GM08714 (cell line): Measurements from ENCODE around the gene IGF1.
"Not testable (repeated sequence)": the region's sequence is repeated elsewhere in the genome, so short reads cannot be mapped to it uniquely, and the experiment has no call there.

Source experiments
- H3K4me3 ChIP-seq: fragments of 200-500 bp; sonication (Bioruptor generic); 2 replicates; pipeline ENCODE4 v1.5.1; 2014; ENCODE audit warnings: mild to moderate bottlenecking, low read length, inconsistent platforms
- ZNF274 ChIP-seq: IDR thresholded peaks from 2 replicates; pipeline ENCODE4 v1.6.1; 2012; ENCODE audit warnings: mild to moderate bottlenecking, low read depth, low read length

Gene IGF1

DNA sequence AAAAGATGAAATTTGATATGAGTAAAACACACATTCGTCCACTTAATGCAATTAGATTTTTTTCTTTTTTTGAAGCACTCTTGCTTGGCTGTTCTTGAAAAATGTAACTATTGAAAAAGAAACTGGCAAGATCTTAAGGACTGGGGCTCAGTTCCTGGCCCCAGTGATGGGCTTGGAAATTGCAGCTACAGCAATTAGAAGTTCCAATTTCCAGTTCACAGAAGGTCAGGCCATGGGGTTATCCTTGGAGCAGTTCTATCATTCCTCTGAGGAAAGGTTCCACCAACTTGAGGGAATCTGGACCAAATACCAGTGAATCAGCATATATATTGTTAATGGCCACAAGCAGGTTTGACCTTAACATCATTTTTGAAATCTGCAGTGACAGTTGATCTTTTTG is 18.9 kb downstream of the IGF1 start:
- H3K4me3 ChIP-seq = no peak overlapping the region
- no peak for TF ChIP-seq ZNF274

DNA sequence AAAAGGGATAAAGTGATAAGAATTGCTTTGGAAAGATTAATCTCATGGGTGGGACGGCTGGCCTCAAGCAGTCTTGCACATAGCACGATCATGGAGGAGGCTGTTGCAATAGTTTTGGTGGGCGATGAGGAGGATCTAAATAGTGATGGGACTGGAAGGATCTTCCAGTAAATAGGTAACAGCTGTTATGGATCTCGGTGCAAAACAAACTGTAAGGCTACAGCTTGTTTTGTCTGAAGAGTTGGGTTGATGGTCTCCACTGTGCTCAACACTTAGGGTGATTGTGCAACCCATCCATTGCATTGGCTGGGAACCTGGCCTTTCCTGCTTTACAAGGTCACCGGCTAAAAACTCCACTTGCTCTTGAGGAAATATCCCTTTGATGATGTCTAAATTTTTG is 21.0 kb downstream of the IGF1 start:
- no peak overlapping the region for H3K4me3 ChIP-seq
- no peak for TF ChIP-seq ZNF274

DNA sequence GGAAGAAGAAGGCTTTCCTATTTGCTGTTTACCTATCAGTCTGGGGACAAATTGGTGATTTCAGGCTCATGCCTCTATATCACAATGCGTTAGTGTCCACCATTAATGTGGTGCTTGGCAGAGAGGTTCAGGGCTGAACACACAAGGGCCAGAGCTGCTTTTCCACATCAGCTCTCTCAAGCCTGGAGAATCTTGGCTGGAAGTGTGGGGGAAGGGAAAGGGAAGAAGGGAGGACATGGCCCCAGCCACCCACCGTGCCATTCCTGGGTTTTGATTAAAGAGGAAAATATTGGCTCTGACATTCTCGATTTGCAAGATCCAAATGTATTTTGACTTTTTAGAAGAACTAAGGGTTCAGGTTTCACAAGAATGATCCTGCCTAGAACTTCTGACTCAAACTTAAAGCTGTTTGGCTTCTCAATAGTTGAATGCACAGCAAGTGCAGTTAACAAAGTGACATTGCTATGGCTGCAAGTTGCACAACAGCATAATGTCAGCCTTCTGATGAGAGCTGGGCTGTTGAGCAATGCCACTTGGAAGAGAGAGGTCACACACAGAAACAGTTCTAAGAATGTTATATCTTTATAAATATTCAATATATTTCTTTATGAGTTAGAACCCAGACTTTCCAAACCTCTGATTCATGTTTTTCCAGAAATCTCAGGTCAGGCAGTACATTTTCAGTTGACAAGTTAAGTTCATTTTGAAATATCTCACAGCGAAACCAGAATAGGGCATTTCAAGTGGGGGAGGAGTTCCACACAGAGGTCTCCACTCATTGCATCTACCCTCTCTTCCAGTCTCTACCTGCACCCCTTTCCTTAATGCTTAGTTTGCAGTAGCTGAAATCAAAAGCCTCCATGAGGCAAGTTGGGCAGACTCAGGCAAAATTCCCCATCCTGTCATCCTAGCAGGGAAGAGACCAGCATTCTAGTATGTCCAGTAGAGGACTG is 25.3 kb downstream of the IGF1 start:
- TF ChIP-seq ZNF274 = no peak
- no peak overlapping the region for H3K4me3 ChIP-seq

DNA sequence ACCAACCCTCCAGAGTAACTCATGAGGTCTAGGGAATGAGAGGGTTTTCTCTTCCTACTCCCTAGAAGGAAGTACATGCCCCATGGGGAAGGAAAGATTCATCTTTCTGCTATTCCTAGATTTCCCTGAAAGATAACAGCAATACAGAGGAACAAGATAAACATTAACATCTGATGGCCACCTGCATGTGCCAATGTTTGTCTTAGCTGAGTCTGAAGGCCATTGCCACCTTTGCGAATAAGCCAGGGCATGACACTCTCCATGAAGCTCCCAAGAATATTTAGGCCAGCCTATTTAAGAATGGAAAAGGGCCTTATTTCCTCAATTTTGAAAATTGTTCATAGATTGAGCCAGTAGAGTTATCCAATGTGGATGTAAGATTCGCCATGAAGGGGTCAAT is 26.0 kb downstream of the IGF1 start:
- TF ChIP-seq ZNF274 = no peak
- no peak overlapping the region for H3K4me3 ChIP-seq

DNA sequence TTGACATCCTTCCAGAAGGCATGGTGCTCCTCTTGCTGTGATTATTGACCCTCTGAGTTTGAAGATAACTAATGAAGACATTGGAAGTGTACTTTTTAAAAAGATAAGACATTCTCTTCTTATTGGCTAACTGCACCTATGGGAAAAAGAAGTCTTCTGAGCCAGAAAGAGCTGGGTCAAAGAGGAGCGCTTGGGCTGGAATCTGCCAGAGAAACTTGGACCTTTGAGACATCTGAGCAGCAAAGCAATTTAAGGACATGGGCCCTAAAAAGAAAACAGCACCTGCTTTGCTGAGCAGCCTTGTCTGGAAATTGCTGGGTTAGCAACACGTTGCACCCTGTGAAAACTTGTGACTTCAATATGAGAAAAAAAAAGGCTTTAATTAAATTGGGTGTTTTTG is 27.8 kb downstream of the IGF1 start:
- H3K4me3 ChIP-seq = no peak overlapping the region
- no peak for TF ChIP-seq ZNF274

DNA sequence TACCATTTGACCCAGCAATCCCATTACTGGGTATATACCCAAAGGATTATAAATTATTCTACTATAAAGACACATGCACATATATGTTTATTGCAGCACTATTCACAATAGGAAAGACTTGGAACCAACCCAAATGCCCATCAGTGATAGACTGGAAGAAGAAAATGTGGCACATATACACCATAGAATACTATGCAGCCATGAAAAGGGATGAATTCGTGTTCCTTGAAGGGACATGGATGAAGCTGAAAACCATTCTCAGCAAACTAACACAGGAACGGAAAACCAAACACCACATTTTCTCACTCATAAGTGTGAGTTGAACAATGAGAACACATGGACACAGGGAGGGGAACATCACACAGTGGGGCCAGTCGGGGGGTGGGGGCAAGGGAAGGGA is 31.3 kb downstream of the IGF1 start:
- H3K4me3 ChIP-seq = not testable (repeated sequence)

DNA sequence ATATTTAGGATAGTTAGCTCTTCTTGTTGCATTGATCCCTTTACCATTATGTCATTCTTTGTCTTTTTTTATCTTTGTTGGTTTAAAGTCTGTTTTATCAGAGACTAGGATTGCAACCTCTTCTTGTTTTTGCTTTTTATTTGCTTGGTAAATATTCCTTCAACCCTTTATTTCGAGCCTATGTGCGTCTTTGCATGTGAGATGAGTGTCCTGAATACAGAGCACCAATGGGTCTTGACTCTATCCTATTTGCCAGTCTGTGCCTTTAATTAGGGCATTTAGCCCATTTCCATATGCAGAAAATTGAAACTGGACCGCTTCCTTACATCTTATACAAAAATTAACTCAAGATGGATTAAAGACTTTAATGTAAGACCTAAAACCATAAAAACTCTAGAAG is 32.9 kb downstream of the IGF1 start:
- H3K4me3 ChIP-seq = not testable (repeated sequence)

DNA sequence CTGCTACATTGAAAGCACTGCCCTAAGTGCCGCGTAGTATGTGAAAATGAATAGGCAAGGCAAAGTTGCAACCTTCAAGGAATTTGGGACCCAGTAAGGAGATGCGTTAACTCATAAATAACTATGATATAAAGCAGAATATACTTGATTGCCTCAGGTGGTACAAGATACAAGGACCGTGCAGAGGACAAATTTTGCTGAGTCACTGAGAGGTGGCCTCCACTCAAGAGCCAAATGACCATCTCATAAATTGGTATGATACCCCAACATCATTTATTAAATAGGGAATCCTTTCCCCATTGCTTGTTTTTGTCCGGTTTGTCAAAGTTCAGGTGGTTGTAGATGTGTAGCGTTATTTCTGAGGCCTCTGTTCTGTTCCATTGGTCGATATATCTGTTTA is 35.7 kb downstream of the IGF1 start:
- H3K4me3 ChIP-seq = no peak overlapping the region
- TF ChIP-seq ZNF274 = no peak

DNA sequence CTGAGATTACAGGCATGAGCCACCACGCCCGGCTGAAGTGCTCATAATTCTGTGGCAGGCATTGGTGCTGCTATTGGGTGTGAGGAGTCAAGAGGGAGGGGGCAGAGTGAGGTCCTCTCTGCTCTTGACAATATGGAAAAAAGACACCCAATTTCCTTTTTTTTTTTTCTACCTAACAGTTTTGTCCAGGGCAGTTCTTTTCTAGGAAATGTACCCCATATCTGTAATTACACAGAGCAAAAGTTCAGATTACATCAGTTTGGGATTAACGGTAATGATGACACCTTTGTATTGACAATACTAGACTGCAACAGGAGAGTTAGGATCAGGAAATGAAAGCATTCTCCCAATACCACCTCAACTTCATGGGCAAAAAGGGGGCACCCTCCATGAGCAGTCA is 36.3 kb downstream of the IGF1 start:
- no peak for TF ChIP-seq ZNF274
- no peak overlapping the region for H3K4me3 ChIP-seq

DNA sequence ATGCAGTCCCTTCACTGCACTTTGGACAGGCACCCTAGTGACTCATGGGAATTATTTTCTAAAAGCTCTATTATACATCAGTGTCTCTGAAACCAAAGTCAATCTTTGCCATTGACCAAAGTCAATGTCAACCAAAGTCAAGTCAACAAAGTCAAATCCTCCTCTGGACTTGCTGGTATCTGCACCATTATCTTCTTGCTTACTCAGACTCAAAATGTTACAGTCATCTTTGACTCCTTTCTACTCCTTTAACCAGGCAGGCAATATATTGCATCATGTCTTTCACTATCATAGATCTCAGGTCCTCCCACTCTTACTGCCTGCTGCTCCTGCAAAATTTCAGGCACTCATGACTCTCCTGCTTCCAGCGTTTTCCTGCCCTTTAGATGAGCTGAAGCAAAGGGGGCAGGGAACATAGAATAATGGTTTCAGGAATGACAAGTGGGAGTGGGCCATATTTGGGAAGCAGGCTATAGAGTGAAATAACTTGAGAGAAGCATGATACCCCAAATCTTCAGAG is 39.2 kb downstream of the IGF1 start:
- no peak for TF ChIP-seq ZNF274
- no peak overlapping the region for H3K4me3 ChIP-seq

DNA sequence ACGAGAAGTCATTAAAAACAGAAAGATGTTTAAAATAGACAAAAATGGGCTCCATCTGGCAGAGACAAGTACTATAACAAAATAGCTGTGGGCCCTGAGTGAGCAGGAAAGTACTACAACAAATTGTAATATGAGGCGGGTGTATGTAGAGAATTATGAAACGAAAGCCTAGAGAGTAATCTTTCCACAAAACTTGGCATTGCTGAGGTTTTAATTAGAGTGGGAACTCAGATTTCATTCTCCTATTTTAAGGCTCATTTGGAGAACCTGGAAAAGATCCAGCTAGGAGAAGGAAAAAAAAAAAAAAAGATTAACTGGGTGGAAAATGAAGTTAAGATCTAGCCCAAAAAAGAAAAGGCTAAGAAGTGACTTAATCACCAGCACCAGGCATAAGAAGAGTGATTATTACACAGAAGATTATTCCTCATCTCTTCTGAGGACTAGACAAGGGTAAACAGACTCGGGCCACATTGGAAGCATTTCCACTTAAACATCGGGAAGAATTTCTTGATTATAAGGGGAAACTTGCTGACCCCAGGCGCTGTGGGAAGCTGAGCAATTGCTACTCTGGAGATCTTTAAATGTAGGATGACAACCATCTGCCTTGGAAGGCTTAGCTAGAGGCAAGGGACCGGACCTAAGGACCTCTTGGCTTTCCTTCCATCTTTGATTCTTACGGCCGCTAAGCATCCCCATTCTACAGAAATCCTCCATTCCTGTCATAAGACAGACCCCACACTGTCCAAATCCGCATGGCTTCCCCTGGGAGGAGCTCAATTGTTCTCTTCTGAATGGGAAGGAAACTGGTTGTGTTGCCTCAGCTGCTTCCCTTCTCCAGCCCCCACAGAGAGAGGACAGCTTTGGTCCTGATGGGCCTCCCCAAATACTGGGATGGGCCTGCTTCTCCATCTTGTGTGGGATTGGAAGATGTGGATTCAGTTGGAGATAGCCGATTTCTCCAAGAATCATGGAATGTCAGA is 40.6 kb downstream of the IGF1 start:
- no peak for TF ChIP-seq ZNF274
- H3K4me3 ChIP-seq = no peak overlapping the region

DNA sequence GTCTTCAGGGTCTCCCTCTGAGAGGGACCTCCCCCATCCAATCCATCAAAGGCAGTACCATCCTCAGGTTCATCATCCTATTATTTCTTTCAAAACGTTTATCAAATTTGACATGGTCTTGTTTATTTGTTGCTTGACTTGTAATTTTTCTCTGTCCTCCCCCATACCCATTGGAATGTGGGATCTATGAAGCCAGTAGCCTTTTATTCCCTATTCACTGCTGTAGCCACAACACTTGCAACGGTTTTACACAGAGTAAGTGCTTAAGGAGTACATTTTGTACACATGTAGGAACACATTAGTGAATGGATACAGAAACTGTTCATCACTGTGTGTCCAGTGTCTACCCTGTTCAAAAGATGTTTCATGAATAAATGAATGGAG is 41.5 kb downstream of the IGF1 start:
- TF ChIP-seq ZNF274 = no peak
- no peak overlapping the region for H3K4me3 ChIP-seq

DNA sequence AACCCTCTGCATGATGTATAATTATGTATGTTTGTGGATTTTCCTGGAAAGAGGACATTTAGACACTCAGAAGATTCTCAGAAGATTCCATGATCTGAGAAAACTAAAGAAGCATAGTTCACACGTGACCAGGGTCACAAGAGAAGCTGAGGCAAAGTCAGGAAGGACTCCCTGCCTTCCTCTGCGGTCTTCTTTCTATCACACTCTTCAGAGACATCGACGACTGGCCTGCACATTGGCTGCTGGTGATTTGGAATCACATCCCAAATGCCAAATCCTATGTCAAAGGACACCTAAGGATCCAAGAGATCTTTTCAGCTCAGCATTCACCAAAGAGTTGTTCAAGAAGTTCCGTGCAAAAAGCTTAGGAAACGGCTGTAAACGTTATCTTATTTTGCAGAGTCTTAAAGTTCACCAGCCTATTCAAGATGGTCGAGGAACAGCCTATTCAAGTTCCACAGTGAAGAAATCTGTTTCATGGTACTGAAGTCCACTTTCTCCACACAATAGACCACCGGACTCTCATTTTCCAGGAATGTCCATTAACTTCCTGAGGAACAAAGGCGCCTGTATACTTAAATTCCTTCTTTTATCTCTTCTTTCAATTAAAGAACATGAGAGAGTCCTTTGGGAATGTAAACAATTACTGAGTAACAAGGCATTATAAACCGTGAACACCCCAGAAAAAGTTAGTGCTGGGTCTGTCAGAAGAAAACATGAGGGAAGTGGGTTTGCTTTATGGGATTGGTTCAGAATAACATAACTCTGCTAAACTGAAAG is 42.1 kb downstream of the IGF1 start:
- no peak for TF ChIP-seq ZNF274
- no peak overlapping the region for H3K4me3 ChIP-seq

DNA sequence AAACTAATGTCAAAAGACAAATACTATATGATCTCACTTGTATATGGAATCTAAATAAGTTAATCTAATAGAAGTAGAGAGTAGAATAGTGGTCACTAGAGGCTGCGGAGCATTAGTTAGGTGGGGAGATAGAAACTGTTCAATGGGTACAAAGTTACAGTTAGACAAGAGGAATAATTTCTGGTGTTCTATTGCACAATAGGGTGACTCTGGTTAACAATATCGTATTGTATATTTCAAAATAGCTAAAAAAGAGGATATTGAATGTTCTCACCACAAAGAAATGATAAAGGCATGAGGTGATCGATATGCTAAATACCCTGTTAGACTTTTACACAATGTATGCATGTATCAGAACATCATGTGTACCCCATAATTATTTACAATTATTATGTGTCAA is 42.9 kb downstream of the IGF1 start:
- no peak for TF ChIP-seq ZNF274
- H3K4me3 ChIP-seq = no peak overlapping the region
